HepG2 (cell line): ENCODE data around the gene TRIAP1. TPM values are rescaled to one million over a fixed set of nuclear protein-coding genes. Genes with fewer than 3 reads are reported as not detected.

ENCODE experiments used
- ATF4 ChIP-seq, 2 experiments: fragments of 450-650 bp in 1 of 2; sonication (generic) in 1 of 2; formaldehyde crosslinking; IDR thresholded peaks; 2 replicates each; pipeline versions ENCODE4 v1.5.0 to v1.8.0; 2020 to 2022; ENCODE audit warnings: mild to moderate bottlenecking in 1 of 2, missing genetic modification reagents in 1 of 2
- E2F1 ChIP-seq: sonication (generic); formaldehyde crosslinking; IDR thresholded peaks from 2 replicates; pipeline ENCODE4 v1.5.0; 2020; ENCODE audit warnings: missing genetic modification reagents
- HCFC1 ChIP-seq: fragments of 150-350 bp; IDR thresholded peaks from 2 replicates; pipeline ENCODE4 v1.6.1; 2014; ENCODE audit warnings: low read depth, low read length
- IRF1 ChIP-seq: sonication (generic); formaldehyde crosslinking; IDR thresholded peaks from 2 replicates; pipeline ENCODE4 v1.4.0; 2020; ENCODE audit warnings: low read depth, mild to moderate bottlenecking, missing genetic modification reagents
- MIXL1 ChIP-seq: IDR thresholded peaks from 2 replicates; pipeline ENCODE4 v1.6.1; 2016
- PRDM15 ChIP-seq: sonication (generic); formaldehyde crosslinking; IDR thresholded peaks from 2 replicates; pipeline ENCODE4 v1.4.0; 2020; ENCODE audit warnings: missing genetic modification reagents
- TEAD3 ChIP-seq: optimal IDR thresholded peaks from 2 replicates; pipeline ENCODE3; 2016; ENCODE audit warnings: borderline replicate concordance
- ZBTB39 ChIP-seq: sonication (generic); formaldehyde crosslinking; IDR thresholded peaks from 2 replicates; pipeline ENCODE4 v1.5.0; 2020; ENCODE audit warnings: missing genetic modification reagents
- ZNF263 ChIP-seq: sonication (generic); formaldehyde crosslinking; IDR thresholded peaks from 2 replicates; pipeline ENCODE4 v1.4.0; 2020; ENCODE audit warnings: missing genetic modification reagents
- ZNF3 ChIP-seq: IDR thresholded peaks from 2 replicates; pipeline ENCODE4 v1.7.0; 2017; ENCODE audit warnings: inconsistent platforms
- ZNF34 ChIP-seq: sonication (generic); formaldehyde crosslinking; IDR thresholded peaks from 2 replicates; pipeline ENCODE4 v1.4.0; 2020; ENCODE audit warnings: mild to moderate bottlenecking, missing genetic modification reagents, borderline replicate concordance
- ZNF549 ChIP-seq: sonication (generic); formaldehyde crosslinking; IDR thresholded peaks from 2 replicates; pipeline ENCODE4 v1.5.0; 2020; ENCODE audit warnings: missing genetic modification reagents
- ZNF710 ChIP-seq: sonication (generic); formaldehyde crosslinking; IDR thresholded peaks from 2 replicates; pipeline ENCODE4 v1.5.0; 2020; ENCODE audit warnings: mild to moderate bottlenecking, missing genetic modification reagents, borderline replicate concordance
- ZNF724P ChIP-seq: sonication (generic); formaldehyde crosslinking; IDR thresholded peaks from 2 replicates; pipeline ENCODE4 v1.8.0; 2022; ENCODE audit warnings: missing genetic modification reagents, borderline replicate concordance
- ZNF839 ChIP-seq: sonication (generic); formaldehyde crosslinking; IDR thresholded peaks from 2 replicates; pipeline ENCODE4 v1.4.0; 2020; ENCODE audit warnings: missing genetic modification reagents, mild to moderate bottlenecking, borderline replicate concordance
- polyA plus RNA-seq, 8 experiments: library from polyadenylated mRNA; depleted of rRNA in 3 of 8; stranded (reverse) in 7 of 8; unstranded in 1 of 8; fragments of >200 nt; fragmentation: Illumina TruSeq in 4 of 8; extraction: Trizol in 4 of 8; gene quantifications; 2 replicates each; pipeline versions ENCODE4 v1.2.1 to v1.2.3, GENCODE V29; 2011 to 2016; ENCODE audit warnings: low read depth in 4 of 8, missing spikeins in 1 of 8, mixed read lengths in 1 of 8; ENCODE audit not compliant: insufficient read depth in 1 of 8
- total RNA-seq, 5 experiments: library from RNA; depleted of rRNA; stranded (reverse); fragments of >200 nt; fragmentation: Illumina TruSeq; extraction: Trizol; gene quantifications; 2 replicates each; pipeline ENCODE4 v1.2.3, GENCODE V29; 2016; ENCODE audit warnings: low read depth in 1 of 5

Gene TRIAP1
- total and polyA plus RNA-seq, 2 of the 13 experiments (the other 11 are each of a cell fraction or from before 2014, with no cell fraction given): 55.0 to 117 TPM

GRCh38 chr12:120469450-120470149 lies 23.4 kb upstream of the TRIAP1 start, which contains the start of gene SRSF9 (continued):
- TF ChIP-seq ATF4 (CRISPR knock-in tag; IDR thresholded peaks at IDR 0.05) (no peak), TEAD3 (CRISPR knock-in tag) (peak; percentile 64), HCFC1 (peak; percentile 52), ZNF710 (CRISPR knock-in tag) (0 out of 2 replicates have a peak, but pooled peaks have one; percentile 58), ZNF839 (CRISPR knock-in tag) (no peak), ZNF263 (CRISPR knock-in tag) (0 out of 2 replicates have a peak, but pooled peaks have one; percentile 36), ZNF34 (CRISPR knock-in tag) (no peak), ZNF724P (CRISPR knock-in tag) (no peak; the same call in 1 of the 2 replicates), ZNF3 (CRISPR knock-in tag) (no peak; the same call in 1 of the 2 replicates), ZBTB39 (no peak), E2F1 (CRISPR knock-in tag) (no peak), ZNF549 (CRISPR knock-in tag) (no peak), PRDM15 (CRISPR knock-in tag) (no peak), MIXL1 (CRISPR knock-in tag) (peak; percentile 37; the same call in 1 of the 2 replicates), IRF1 (CRISPR knock-in tag) (no peak)
